GM12878 (cell line): ENCODE measurements around the gene GSC2. TPM values are rescaled to one million over a fixed set of nuclear protein-coding genes. Genes with fewer than 3 reads are reported as not detected.

Source experiments
- ATAC-seq: fragments of 200-7000 bp; cut with Tn5 transposase; 3 replicates; pipeline ENCODE4 v1.9.1; 2020; ENCODE audit warnings: mild to moderate bottlenecking, moderate library complexity
- BruUV-seq: library from RNA; stranded (reverse); fragments of 400-500 nt; replicated peaks from 2 replicates; lab custom pipeline; 2021; lab: Mats Ljungman, UMichigan
- CTCF ChIA-PET: fragments of 300-600 bp; sonication (Branson Sonifier 250); formaldehyde crosslinking; extraction: SDS; loops from one replicate; lab custom pipeline; 2021; ENCODE audit warnings: inconsistent platforms; lab: Yijun Ruan, JAX
- POLR2A ChIA-PET: fragments of 350-600 bp; formaldehyde crosslinking; extraction: SDS; loops from one replicate; lab custom pipeline; 2021; ENCODE audit warnings: inconsistent platforms; lab: Charles Lee
- RAD21 ChIA-PET: fragments of 300-600 bp; sonication (Branson Sonifier 250); formaldehyde crosslinking; loops from one replicate; lab custom pipeline; 2023; ENCODE audit warnings: antibody characterized with exemption; ENCODE audit not compliant: unreplicated experiment; lab: Charles Lee
- SMC1A ChIA-PET: fragments of 300-600 bp; sonication (Branson Sonifier 250); formaldehyde crosslinking; loops from one replicate; lab custom pipeline; 2023; ENCODE audit not compliant: unreplicated experiment, uncharacterized antibody; lab: Charles Lee
- DNase-seq: peaks from one replicate; pipeline ENCODE4 v3.0.0-alpha.2; 2011; ENCODE audit warnings: low read depth, low spot score
- FAIRE-seq: peaks from 3 replicates; lab custom pipeline; 2011; peaks lifted over from hg19 to GRCh38; lab: Jason Lieb, UNC
- H2AFZ ChIP-seq: 2 replicates; pipeline ENCODE4 v1.6.0; 2011; ENCODE audit warnings: low read depth, low read length, control low read depth; ENCODE audit not compliant: control insufficient read depth
- H3K27ac ChIP-seq: 2 replicates; pipeline ENCODE4 v1.5.1; 2011; ENCODE audit warnings: control low read depth; ENCODE audit not compliant: control insufficient read depth, insufficient read depth
- H3K27me3 ChIP-seq, 2 experiments: replicated peaks in 1 of 2; 2 replicates each; pipeline versions ENCODE4 v1.6.0 to v1.6.1; 2011; ENCODE audit warnings: low read length in 1 of 2; ENCODE audit not compliant: control insufficient read depth in 2 of 2, insufficient read depth in 2 of 2
- H3K36me3 ChIP-seq, 2 experiments: 2 replicates each; pipeline ENCODE4 v1.5.1; 2011; ENCODE audit warnings: low read length in 1 of 2; ENCODE audit not compliant: control insufficient read depth in 2 of 2, insufficient read depth in 2 of 2
- H3K4me1 ChIP-seq: 2 replicates; pipeline ENCODE4 v1.6.1; 2011; ENCODE audit warnings: mild to moderate bottlenecking, low read length, moderate library complexity, mixed read lengths; ENCODE audit not compliant: control insufficient read depth, insufficient read depth
- H3K4me2 ChIP-seq: 2 replicates; pipeline ENCODE4 v1.6.0; 2011; ENCODE audit warnings: control low read depth; ENCODE audit not compliant: control insufficient read depth, insufficient read depth
- H3K4me3 ChIP-seq: fragments of 200-600 bp; sonication (generic); 2 replicates; pipeline ENCODE4 v1.5.1; 2016
- H3K79me2 ChIP-seq: 2 replicates; pipeline ENCODE4 v1.6.0; 2011; ENCODE audit warnings: low read length; ENCODE audit not compliant: control insufficient read depth, insufficient read depth
- H3K9ac ChIP-seq: 2 replicates; pipeline ENCODE4 v1.8.0; 2011; ENCODE audit warnings: low read length, control low read depth, mixed read lengths; ENCODE audit not compliant: control insufficient read depth, insufficient read depth
- H3K9me3 ChIP-seq: replicated peaks from 3 replicates; pipeline ENCODE4 v1.5.1; 2011; ENCODE audit warnings: mild to moderate bottlenecking, low read length; ENCODE audit not compliant: control insufficient read depth, insufficient read depth
- H4K20me1 ChIP-seq: 2 replicates; pipeline ENCODE4 v1.6.0; 2011; ENCODE audit not compliant: control insufficient read depth, insufficient read depth
- MYC ChIP-seq: IDR thresholded peaks from 2 replicates; pipeline ENCODE4 v1.6.1; 2011; ENCODE audit warnings: mild to moderate bottlenecking, low read length, moderate library complexity, inconsistent platforms; ENCODE audit not compliant: insufficient read depth, insufficient replicate concordance, insufficient read length, severe bottlenecking
- WGBS: methylation state at CpG from one replicate; pipeline ENCODE4 v1.1.6; 2016; ENCODE audit warnings: low lambda C conversion rate; ENCODE audit not compliant: insufficient replicate concordance, insufficient coverage; ENCODE audit errors: missing lambda C conversion rate; 5-methylcytosine and 5-hydroxymethylcytosine counted together
- in situ Hi-C: fragments of 300-500 bp; cut with MboI; formaldehyde crosslinking; loops from 9 replicates; pipeline ENCODE4 v1.14.3; 2018; ENCODE audit warnings: mixed read lengths
- intact Hi-C: fragments of 100-400 bp; cut with micrococcal nuclease; formaldehyde crosslinking; loops from one replicate; pipeline ENCODE4 v1.14.2; 2022; ENCODE audit not compliant: unreplicated experiment
- polyA plus RNA-seq, 11 experiments: library from polyadenylated mRNA; depleted of rRNA in 4 of 11; unstranded in 6 of 11; stranded (reverse) in 5 of 11; fragments of >200 nt; fragmentation: Nextera tagmentation in 4 of 11; fragmentation: Illumina TruSeq in 1 of 11; extraction: Ambion mirVana in 4 of 11; extraction: Trizol in 1 of 11; gene quantifications; 1 replicate in 1 of 11; 2 replicates in 10 of 11; pipeline versions ENCODE4 v1.2.1 to v1.2.3, GENCODE V29; 2011 to 2016; ENCODE audit warnings: inconsistent platforms in 2 of 11, missing spikeins in 2 of 11, low read depth in 1 of 11
- total RNA-seq, 4 experiments: library from RNA; depleted of rRNA in 3 of 4; stranded (reverse); fragments of >200 nt in 3 of 4; fragmentation: Illumina TruSeq in 1 of 4; extraction: Trizol in 1 of 4; gene quantifications; 2 replicates each; pipeline versions ENCODE4 v1.2.1 to v1.2.3, GENCODE V29; 2013 to 2021
- TF ChIP-seq, protein P1 (sequence below): fragments of 450-650 bp; IDR thresholded peaks from 2 replicates; pipeline ENCODE4 v1.6.1; 2017; ENCODE audit warnings: low read depth, mild to moderate bottlenecking, moderate library complexity

Gene GSC2
- total and polyA plus RNA-seq, 10 of the 15 experiments (the other 5 are each of a cell fraction or from before 2014, with no cell fraction given) = not detected

DNA sequence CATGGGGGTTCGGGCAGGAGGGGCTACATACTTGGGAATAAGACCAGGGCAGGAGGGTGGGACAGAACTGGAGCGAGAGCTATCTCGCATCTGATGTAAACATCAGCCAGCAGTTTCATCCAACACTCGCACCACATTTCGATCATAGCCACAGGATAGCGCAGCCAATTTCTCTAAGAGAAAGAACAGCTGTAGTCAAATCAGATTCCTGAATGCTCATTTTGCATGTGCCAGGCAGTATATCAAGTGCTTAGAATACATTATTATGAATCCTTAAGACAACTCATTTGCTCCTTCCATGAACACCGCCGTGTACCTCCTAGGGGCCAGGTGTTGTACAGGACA is 42.4 kb downstream of the GSC2 start:
- ChIA-PET POLR2A (no interaction called here), CTCF (interaction anchor here (1.0 to 1.4 kb wide), 4 partner anchors 10 to 372 kb away, joined by 3 to 6 read pairs (median 3); partner anchors contain the start of genes CDC45, ESS2 and SLC25A1)
- no peak overlapping the region for H3K4me3 ChIP-seq

More for the DNA sequence above, 42.4 kb downstream of the GSC2 start:
- intact Hi-C loops (loop anchor here (2.0 kb wide), 1 partner anchor 37 kb away; the partner anchor contains the start of gene ESS2), in situ Hi-C loops (no loop called here)
- ATAC-seq = no peak
- BruUV-seq = no TSS peak
- DNase-seq = no peak
- ChIA-PET RAD21 (interaction anchor here (1.6 kb wide), 1 partner anchor 37 kb away, joined by 5 read pairs; the partner anchor contains the start of gene ESS2), SMC1A (interaction anchor here (1.1 to 2.8 kb wide), 3 partner anchors 10 to 22 kb away, joined by 3 to 14 read pairs (median 5); no protein-coding TSS in a partner anchor)
- FAIRE-seq = no peak
- no peak overlapping the region for H3K27ac ChIP-seq
- H3K79me2 ChIP-seq = peaks cover 58% of the 10 kb centered on the region
- TF ChIP-seq, protein P1, sequence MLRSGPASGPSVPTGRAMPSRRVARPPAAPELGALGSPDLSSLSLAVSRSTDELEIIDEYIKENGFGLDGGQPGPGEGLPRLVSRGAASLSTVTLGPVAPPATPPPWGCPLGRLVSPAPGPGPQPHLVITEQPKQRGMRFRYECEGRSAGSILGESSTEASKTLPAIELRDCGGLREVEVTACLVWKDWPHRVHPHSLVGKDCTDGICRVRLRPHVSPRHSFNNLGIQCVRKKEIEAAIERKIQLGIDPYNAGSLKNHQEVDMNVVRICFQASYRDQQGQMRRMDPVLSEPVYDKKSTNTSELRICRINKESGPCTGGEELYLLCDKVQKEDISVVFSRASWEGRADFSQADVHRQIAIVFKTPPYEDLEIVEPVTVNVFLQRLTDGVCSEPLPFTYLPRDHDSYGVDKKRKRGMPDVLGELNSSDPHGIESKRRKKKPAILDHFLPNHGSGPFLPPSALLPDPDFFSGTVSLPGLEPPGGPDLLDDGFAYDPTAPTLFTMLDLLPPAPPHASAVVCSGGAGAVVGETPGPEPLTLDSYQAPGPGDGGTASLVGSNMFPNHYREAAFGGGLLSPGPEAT = no peak
- TF ChIP-seq MYC = no peak
- H4K20me1 ChIP-seq = no peaks in the 10 kb centered on the region
- no peaks in the 10 kb centered on the region for H3K27me3 ChIP-seq
- no peak overlapping the region for H3K4me2 ChIP-seq
- peaks cover 15% of the 10 kb centered on the region for H3K4me1 ChIP-seq
- no peak overlapping the region for H2AFZ ChIP-seq
- H3K9ac ChIP-seq = no peak overlapping the region
- no peaks in the 10 kb centered on the region for H3K9me3 ChIP-seq
- peaks cover 0 to 5% of the 10 kb centered on the region in 2 experiments; a peak in 2 of 4 replicates for H3K36me3 ChIP-seq
- WGBS = 96% methylated on average over 8 of the region's 8 CpGs
